ENCODE measurements around the gene TAPBP. TPM values are rescaled to one million over a fixed set of nuclear protein-coding genes. Genes with fewer than 3 reads are reported as not detected.

TAPBP gene
- total RNA-seq, 2 donors from 2014 or later: 7.0 to 11.1 TPM

GRCh38 chr6:33289784-33290315 is 24.0 kb downstream of the TAPBP start:
- Histone ChIP-seq H3K27me3 (ENCODE audit: control insufficient read depth, insufficient read depth, low read length, poor library complexity, severe bottlenecking) (no peaks in the 10 kb centered on the region), H3K27ac (ENCODE audit: low read depth, low read length) (no peak overlapping the region), H3K36me3 (ENCODE audit: control insufficient read depth, insufficient read depth, low read length) (peaks cover 46% of the 10 kb centered on the region), H3K9me3 (ENCODE audit: control insufficient read depth, low read length) (no peaks in the 10 kb centered on the region), H3K9ac (ENCODE audit: extremely low read depth, low read length, poor library complexity, severe bottlenecking) (peak overlapping the region; percentile 70), H3K4me1 (ENCODE audit: control insufficient read depth, insufficient read depth, low read length) (no peaks in the 10 kb centered on the region), H3K4me3 (ENCODE audit: low read length) (peak overlapping the region; percentile 97)
- no peak for TF ChIP-seq CTCF (conservative IDR thresholded peaks at IDR 0.05)
- Mint-ChIP-seq H3K4me1 (peaks cover 13% of the 10 kb centered on the region), H3K36me3 (ENCODE audit: low read depth) (peaks cover 45% of the 10 kb centered on the region), H3K9me3 (no peaks in the 10 kb centered on the region), H3K4me3 (peak overlapping the region; percentile 83), H3K27me3 (ENCODE audit: insufficient read depth) (no peaks in the 10 kb centered on the region), H3K27ac (peak overlapping the region; percentile 89)
- DNase-seq: no peak
- 4 to 5% methylated on average over 8 to 14 of the region's 14 CpGs for WGBS, 2 experiments (ENCODE audit: insufficient coverage in 1 of 2, insufficient read length in 1 of 2)

- Mint-ChIP-seq H3K9me3 (no peaks in the 10 kb centered on the region), H3K4me3 (peak within 1 kb of the TSS; percentile 83), H3K27ac (peak within 1 kb of the TSS; percentile 89), H3K36me3 (ENCODE audit: low read depth) (peaks cover 48% of the 10 kb centered on the region), H3K27me3 (ENCODE audit: insufficient read depth) (no peaks in the 10 kb centered on the region), H3K4me1 (peaks cover 13% of the 10 kb centered on the region)
- H3K9ac ChIP-seq (ENCODE audit: extremely low read depth, low read length, poor library complexity, severe bottlenecking): peak within 1 kb of the TSS; percentile 70
- no peaks in the 10 kb centered on the region for H3K4me1 ChIP-seq (ENCODE audit: control insufficient read depth, insufficient read depth, low read length)
- no peak within 1 kb of the TSS for H3K27ac ChIP-seq (ENCODE audit: low read depth, low read length)
- H3K4me3 ChIP-seq (ENCODE audit: low read length): peak within 1 kb of the TSS; percentile 97
- DNase-seq: peak; percentile 91
- peaks cover 48% of the 10 kb centered on the region for H3K36me3 ChIP-seq (ENCODE audit: control insufficient read depth, insufficient read depth, low read length)
- no peak for TF ChIP-seq CTCF (conservative IDR thresholded peaks at IDR 0.05)
- H3K27me3 ChIP-seq (ENCODE audit: control insufficient read depth, insufficient read depth, low read length, poor library complexity, severe bottlenecking): no peaks in the 10 kb centered on the region
- WGBS, 2 experiments (ENCODE audit: insufficient coverage in 1 of 2, insufficient read length in 1 of 2): 0% methylated on average over 16 to 43 of the region's 43 CpGs
- no peaks in the 10 kb centered on the region for H3K9me3 ChIP-seq (ENCODE audit: control insufficient read depth, low read length)
Measured at GRCh38 chr6:33288921-33289783, 24.7 kb downstream of the TAPBP start, which contains the start of the genes PFDN6 and WDR46. Gene PFDN6, plus strand, starts transcription at chr6:33289601. Its CDS starts 256 bp downstream, at chr6:33289857. Gene WDR46, minus strand, starts transcription at chr6:33289239. Its CDS starts 69 bp downstream, at chr6:33289170.

- Mint-ChIP-seq H3K36me3 (ENCODE audit: low read depth) (peaks cover 46% of the 10 kb centered on the region), H3K9me3 (no peaks in the 10 kb centered on the region), H3K27ac (peak overlapping the region; percentile 89), H3K4me1 (peaks cover 13% of the 10 kb centered on the region), H3K27me3 (ENCODE audit: insufficient read depth) (no peaks in the 10 kb centered on the region), H3K4me3 (peak overlapping the region; percentile 83)
- DNase-seq: no peak
- no peaks in the 10 kb centered on the region for H3K4me1 ChIP-seq (ENCODE audit: control insufficient read depth, insufficient read depth, low read length)
- H3K27ac ChIP-seq (ENCODE audit: low read depth, low read length): no peak overlapping the region
- H3K9ac ChIP-seq (ENCODE audit: extremely low read depth, low read length, poor library complexity, severe bottlenecking): peak overlapping the region; percentile 70
- peak overlapping the region; percentile 97 for H3K4me3 ChIP-seq (ENCODE audit: low read length)
- H3K36me3 ChIP-seq (ENCODE audit: control insufficient read depth, insufficient read depth, low read length): peaks cover 48% of the 10 kb centered on the region
- 14 to 17% methylated on average over 16 to 19 of the region's 21 CpGs for WGBS, 2 experiments (ENCODE audit: insufficient coverage in 1 of 2, insufficient read length in 1 of 2)
- H3K27me3 ChIP-seq (ENCODE audit: control insufficient read depth, insufficient read depth, low read length, poor library complexity, severe bottlenecking): no peaks in the 10 kb centered on the region
- H3K9me3 ChIP-seq (ENCODE audit: control insufficient read depth, low read length): no peaks in the 10 kb centered on the region
- no peak for TF ChIP-seq CTCF (conservative IDR thresholded peaks at IDR 0.05)
Measured at GRCh38 chr6:33288141-33288920, 25.5 kb downstream of the TAPBP start.

Measured in endodermal cell (in vitro differentiated cells).